HEK293 (cell line): ENCODE data around the gene NAV2.
A peak's percentile ranks its signal among the peaks of the same experiment; 100 is the strongest.

Source experiments
- CTCF ChIA-PET: fragments of 350-600 bp; formaldehyde crosslinking; extraction: SDS; loops from one replicate; lab custom pipeline; 2021; ENCODE audit warnings: antibody characterized with exemption; lab: Yijun Ruan, JAX
- POLR2A ChIA-PET: fragments of 300-600 bp; formaldehyde crosslinking; extraction: SDS; loops from one replicate; lab custom pipeline; 2020; ENCODE audit warnings: antibody characterized with exemption, inconsistent platforms; lab: Yijun Ruan, JAX
- H3K27ac ChIP-seq: fragments of 200-500 bp; sonication (Bioruptor generic); 2 replicates; pipeline ENCODE4 v1.5.1; 2014; ENCODE audit warnings: low read depth, low read length, control low read depth, inconsistent platforms; ENCODE audit errors: extremely low read depth
- H3K36me3 ChIP-seq, 2 experiments: fragments of 200-500 bp in 1 of 2; sonication (Bioruptor generic) in 1 of 2; 1 replicate in 1 of 2; 2 replicates in 1 of 2; pipeline ENCODE4 v1.5.1; 2014 to 2017; ENCODE audit warnings: inconsistent platforms in 2 of 2, low read length in 2 of 2; ENCODE audit not compliant: control insufficient read depth in 2 of 2, insufficient read depth in 1 of 2
- H3K4me1 ChIP-seq: fragments of 200-500 bp; sonication (Bioruptor generic); 2 replicates; pipeline ENCODE4 v1.5.1; 2014; ENCODE audit warnings: mild to moderate bottlenecking, low read length, inconsistent platforms; ENCODE audit not compliant: control insufficient read depth, insufficient read depth
- H3K4me3 ChIP-seq: 2 replicates; pipeline ENCODE4 v1.5.1; 2011; ENCODE audit warnings: low read depth, mild to moderate bottlenecking, control low read depth, low read length, moderate library complexity
- H3K9me3 ChIP-seq: fragments of 200-500 bp; sonication (Bioruptor generic); 2 replicates; pipeline ENCODE4 v1.5.1; 2014; ENCODE audit warnings: low read depth, low read length, inconsistent platforms; ENCODE audit not compliant: control insufficient read depth, insufficient read depth
- BCL11A ChIP-seq: fragments of 450-650 bp; formaldehyde crosslinking; IDR thresholded peaks from 2 replicates; pipeline ENCODE4 v1.5.1; 2016; ENCODE audit warnings: low read depth, missing biosample characterization, missing genetic modification characterization
- BCL6B ChIP-seq: fragments of 450-650 bp; formaldehyde crosslinking; IDR thresholded peaks from 2 replicates; pipeline ENCODE4 v1.5.1; 2017; ENCODE audit warnings: missing biosample characterization, missing genetic modification characterization
- GLI4 ChIP-seq: fragments of 450-650 bp; formaldehyde crosslinking; IDR thresholded peaks from 2 replicates; pipeline ENCODE4 v1.5.1; 2016; ENCODE audit warnings: missing biosample characterization, missing genetic modification characterization
- GLIS1 ChIP-seq: fragments of 450-650 bp; formaldehyde crosslinking; IDR thresholded peaks from 2 replicates; pipeline ENCODE4 v1.5.1; 2016; ENCODE audit warnings: missing biosample characterization, missing genetic modification characterization
- REST ChIP-seq: fragments of 450-650 bp; formaldehyde crosslinking; IDR thresholded peaks from 2 replicates; pipeline ENCODE4 v1.5.1; 2016; ENCODE audit warnings: missing biosample characterization, missing genetic modification characterization
- SCRT2 ChIP-seq: fragments of 450-650 bp; formaldehyde crosslinking; IDR thresholded peaks from 2 replicates; pipeline ENCODE4 v1.5.1; 2016; ENCODE audit warnings: missing biosample characterization, missing genetic modification characterization
- ZBTB6 ChIP-seq: fragments of 450-650 bp; formaldehyde crosslinking; IDR thresholded peaks from 2 replicates; pipeline ENCODE4 v1.5.1; 2017; ENCODE audit warnings: missing biosample characterization, missing genetic modification characterization
- ZNF169 ChIP-seq: fragments of 450-650 bp; formaldehyde crosslinking; IDR thresholded peaks from 2 replicates; pipeline ENCODE4 v1.5.1; 2016; ENCODE audit warnings: missing biosample characterization, missing genetic modification characterization
- ZNF214 ChIP-seq: fragments of 450-650 bp; formaldehyde crosslinking; IDR thresholded peaks from 2 replicates; pipeline ENCODE4 v1.5.1; 2017; ENCODE audit warnings: missing biosample characterization, mild to moderate bottlenecking, missing genetic modification characterization, borderline replicate concordance
- ZNF239 ChIP-seq: fragments of 450-650 bp; formaldehyde crosslinking; IDR thresholded peaks from 2 replicates; pipeline ENCODE4 v1.5.1; 2016; ENCODE audit warnings: missing biosample characterization, missing genetic modification characterization
- ZNF324 ChIP-seq: fragments of 450-650 bp; formaldehyde crosslinking; IDR thresholded peaks from 2 replicates; pipeline ENCODE4 v1.5.1; 2016; ENCODE audit warnings: missing biosample characterization, missing genetic modification characterization
- ZNF404 ChIP-seq: fragments of 450-650 bp; formaldehyde crosslinking; IDR thresholded peaks from 2 replicates; pipeline ENCODE4 v1.5.1; 2017; ENCODE audit warnings: missing biosample characterization, missing genetic modification characterization
- ZNF529 ChIP-seq: fragments of 450-650 bp; formaldehyde crosslinking; IDR thresholded peaks from 2 replicates; pipeline ENCODE4 v1.5.1; 2017; ENCODE audit warnings: missing genetic modification characterization, missing biosample characterization; ENCODE audit not compliant: insufficient replicate concordance
- ZNF555 ChIP-seq: fragments of 450-650 bp; formaldehyde crosslinking; conservative IDR thresholded peaks from 2 replicates; pipeline ENCODE4 v1.5.1; 2017; ENCODE audit warnings: missing biosample characterization, mild to moderate bottlenecking, missing genetic modification characterization, inconsistent platforms
- ZNF645 ChIP-seq: fragments of 450-650 bp; formaldehyde crosslinking; IDR thresholded peaks from 2 replicates; pipeline ENCODE4; 2016; ENCODE audit warnings: missing biosample characterization, missing genetic modification characterization
- ZNF692 ChIP-seq: fragments of 450-650 bp; formaldehyde crosslinking; IDR thresholded peaks from 2 replicates; pipeline ENCODE4 v1.5.1; 2016; ENCODE audit warnings: missing biosample characterization, missing genetic modification characterization
- ZNF747 ChIP-seq: fragments of 450-650 bp; formaldehyde crosslinking; IDR thresholded peaks from 2 replicates; pipeline ENCODE4 v1.5.1; 2016; ENCODE audit warnings: missing biosample characterization, missing genetic modification characterization
- ZNF785 ChIP-seq: fragments of 450-650 bp; formaldehyde crosslinking; IDR thresholded peaks from 2 replicates; pipeline ENCODE4 v1.5.1; 2016; ENCODE audit warnings: missing biosample characterization, missing genetic modification characterization
- ZNF843 ChIP-seq: fragments of 450-650 bp; formaldehyde crosslinking; IDR thresholded peaks from 2 replicates; pipeline ENCODE4 v1.5.1; 2016; ENCODE audit warnings: missing biosample characterization, missing genetic modification characterization
- ZXDB ChIP-seq: fragments of 450-650 bp; formaldehyde crosslinking; IDR thresholded peaks from 2 replicates; pipeline ENCODE4 v1.5.1; 2016; ENCODE audit warnings: missing biosample characterization, missing genetic modification characterization

Gene NAV2

GRCh38 chr11:20157728-20158127, 445.1 kb downstream of the NAV2 start:
- Histone ChIP-seq H3K9me3 (no peaks in the 10 kb centered on the region), H3K27ac (no peak overlapping the region), H3K4me1 (no peaks in the 10 kb centered on the region; the same call in 1 of the 2 replicates), H3K4me3 (no peak overlapping the region), H3K36me3 (no peaks in the 10 kb centered on the region)
- TF ChIP-seq ZBTB6 (tag by site-specific recombination) = no peak
- TF ChIP-seq ZNF785 (tag by site-specific recombination) = no peak
- TF ChIP-seq ZNF404 = no peak
- no peak for TF ChIP-seq BCL6B (tag by site-specific recombination)
- no peak for TF ChIP-seq ZNF692 (tag by site-specific recombination)
- no peak for TF ChIP-seq ZNF239 (tag by site-specific recombination)
- no peak for TF ChIP-seq BCL11A
- TF ChIP-seq GLI4 (tag by site-specific recombination) = no peak
- TF ChIP-seq ZNF555 (tag by site-specific recombination) = no peak
- TF ChIP-seq ZNF529 = no peak
- no peak for TF ChIP-seq ZNF645 (tag by site-specific recombination)
- no peak for TF ChIP-seq ZNF169 (tag by site-specific recombination)
- TF ChIP-seq ZNF214 (tag by site-specific recombination) = no peak
- TF ChIP-seq GLIS1 (tag by site-specific recombination) = no peak
- no peak for TF ChIP-seq SCRT2 (tag by site-specific recombination)
- no peak for TF ChIP-seq ZXDB
- TF ChIP-seq ZNF843 (tag by site-specific recombination) = no peak
- TF ChIP-seq ZNF747 (tag by site-specific recombination) = no peak
- CTCF ChIA-PET = no interaction called here
- POLR2A ChIA-PET = no interaction called here

GRCh38 chr11:20158597-20159257, 446.1 kb downstream of the NAV2 start:
- CTCF ChIA-PET = interaction anchor here (0.6 kb wide), 1 partner anchor 1437 kb away, joined by 7 read pairs; no protein-coding TSS in a partner anchor
- Histone ChIP-seq H3K9me3 (no peaks in the 10 kb centered on the region), H3K4me3 (no peak overlapping the region), H3K36me3 (no peaks in the 10 kb centered on the region)
- no peak for TF ChIP-seq ZNF324 (tag by site-specific recombination)
- peak; percentile 95 for TF ChIP-seq REST (tag by site-specific recombination)
- TF ChIP-seq, all 188 proteins: peak for 1
- POLR2A ChIA-PET = no interaction called here
- Histone ChIP-seq H3K4me1 (no peaks in the 10 kb centered on the region; the same call in 1 of the 2 replicates), H3K27ac (no peak overlapping the region)
